Lung (tissue), 12 donors: ENCODE results near the gene NFKB1. TPM values are rescaled to one million over a fixed set of nuclear protein-coding genes. Genes with fewer than 3 reads are reported as not detected.

Experiments
- ATAC-seq: fragments of 200-7000 bp; cut with Tn5 transposase; one replicate; pipeline ENCODE4 v1.9.1; 2020; ENCODE audit warnings: moderate number of reproducible peaks; ENCODE audit not compliant: insufficient read depth, low FRiP score
- DNase-seq, 3 donors: peaks; one replicate each; pipeline ENCODE4 v3.0.0-alpha.2; 2013 to 2017
- H3K27ac ChIP-seq, 2 donors: one replicate each; pipeline ENCODE4 v1.5.1; 2013; ENCODE audit warnings: mild to moderate bottlenecking in 2 of 2, moderate library complexity in 2 of 2, control low read depth in 1 of 2, inconsistent platforms in 1 of 2, low read depth in 1 of 2, low read length in 1 of 2
- H3K27me3 ChIP-seq, 3 donors: one replicate each; pipeline ENCODE4 v1.5.1; 2013; ENCODE audit warnings: low read length in 2 of 3; ENCODE audit not compliant: control insufficient read depth in 3 of 3, insufficient read depth in 3 of 3
- H3K36me3 ChIP-seq, 4 donors: one replicate each; pipeline ENCODE4 v1.5.1; 2013; ENCODE audit warnings: low read length in 4 of 4, mild to moderate bottlenecking in 1 of 4, moderate library complexity in 1 of 4; ENCODE audit not compliant: control insufficient read depth in 4 of 4, insufficient read depth in 4 of 4
- H3K4me1 ChIP-seq, 5 donors: one replicate each; pipeline ENCODE4 v1.5.1; 2013; ENCODE audit warnings: low read length in 5 of 5, mild to moderate bottlenecking in 2 of 5, moderate library complexity in 1 of 5; ENCODE audit not compliant: control insufficient read depth in 5 of 5, insufficient read depth in 5 of 5
- H3K4me3 ChIP-seq: one replicate; pipeline ENCODE4 v1.5.1; 2013; ENCODE audit warnings: mild to moderate bottlenecking, control low read depth, moderate library complexity
- H3K9ac ChIP-seq, 2 donors: one replicate each; pipeline ENCODE4 v1.5.1; 2013; ENCODE audit warnings: low read length in 2 of 2, control low read depth in 1 of 2; ENCODE audit not compliant: insufficient read depth in 1 of 2
- H3K9me3 ChIP-seq, 4 donors: one replicate each; pipeline ENCODE4 v1.5.1; 2013; ENCODE audit warnings: low read length in 3 of 4, mild to moderate bottlenecking in 1 of 4, moderate library complexity in 1 of 4; ENCODE audit not compliant: control insufficient read depth in 4 of 4, insufficient read depth in 3 of 4
- CTCF ChIP-seq: IDR thresholded peaks from 2 replicates; pipeline ENCODE4 v1.5.1; 2012; ENCODE audit warnings: mild to moderate bottlenecking; ENCODE audit errors: control extremely low read depth, extremely low read depth
- WGBS, 2 donors: extraction: QIAGEN DNeasy Blood & Tissue Kit; methylation state at CpG; one replicate each; pipeline ENCODE4 v1.1.7; 2013; 5-methylcytosine and 5-hydroxymethylcytosine counted together
- polyA plus RNA-seq, 2 donors: library from polyadenylated mRNA; stranded (reverse); fragments of 200-250 nt; gene quantifications; one replicate each; pipeline ENCODE4 v1.2.1, GENCODE V29; 2013
- total RNA-seq, 2 donors: library from RNA; depleted of rRNA in 1 of 2; stranded (reverse); fragments of >200 nt in 1 of 2; gene quantifications; one replicate each; pipeline ENCODE4 v1.2.1, GENCODE V29; 2014 to 2021
- donor health status: control.
- donor health status: control.
- donor health status: Bipolar disorder and iron deficiency.
- donor health status: healthy.
- donor health status: DM: yes; HTN: yes; CAD: no.

Gene NFKB1
- total and polyA plus RNA-seq, 4 donors, result 12.3 to 66.0 (median 56.7) TPM

- Histone ChIP-seq H3K27ac (no peak overlapping the region), H3K4me1 (peaks cover 0 to 22% (median 12%) of the 10 kb centered on the region in 5 donors), H3K27me3 (no peaks in the 10 kb centered on the region), H3K36me3 (peaks cover 0 to 14% (median 4%) of the 10 kb centered on the region in 4 donors), H3K9ac (no peak overlapping the region), H3K4me3 (no peak overlapping the region), H3K9me3 (no peaks in the 10 kb centered on the region)
- ATAC-seq, result no peak
- DNase-seq, result no peak
- 45 to 90% methylated on average over 2 of the region's 2 CpGs for WGBS, 2 donors
- TF ChIP-seq CTCF, result no peak
Measured at GRCh38 chr4:102565696-102566095, 64.5 kb downstream of the NFKB1 start.

GRCh38 chr4:102566426-102566825 lies 65.3 kb downstream of the NFKB1 start:
- H3K27ac ChIP-seq, result no peak overlapping the region
- H3K9me3 ChIP-seq, result no peaks in the 10 kb centered on the region
- no peak for TF ChIP-seq CTCF
- DNase-seq (no peak), ATAC-seq (no peak)
- no peaks in the 10 kb centered on the region for H3K27me3 ChIP-seq
- no peak overlapping the region for H3K4me3 ChIP-seq
- H3K4me1 ChIP-seq, result peaks cover 0 to 22% (median 7%) of the 10 kb centered on the region in 5 donors
- no peak overlapping the region for H3K9ac ChIP-seq
- H3K36me3 ChIP-seq, result peaks cover 0 to 11% (median 4%) of the 10 kb centered on the region in 4 donors

- ATAC-seq, result no peak
Measured at GRCh38 chr4:102567427-102567826, 66.3 kb downstream of the NFKB1 start.

More at GRCh38 chr4:102567427-102567826, 66.3 kb downstream of the NFKB1 start:
- no peaks in the 10 kb centered on the region for H3K9me3 ChIP-seq
- DNase-seq, result no peak
- H3K27me3 ChIP-seq, result no peaks in the 10 kb centered on the region
- 60 to 65% methylated on average over 1 of the region's 1 CpG for WGBS, 2 donors
- TF ChIP-seq CTCF, result no peak
- H3K36me3 ChIP-seq, result peaks cover 0 to 10% (median 4%) of the 10 kb centered on the region in 4 donors
- no peak overlapping the region for H3K9ac ChIP-seq
- H3K4me3 ChIP-seq, result no peak overlapping the region
- H3K27ac ChIP-seq, result no peak overlapping the region
- H3K4me1 ChIP-seq, result peaks cover 0 to 22% (median 5%) of the 10 kb centered on the region in 5 donors
